ENCODE results near the gene GSTM2.

GSTM2 gene

DNA sequence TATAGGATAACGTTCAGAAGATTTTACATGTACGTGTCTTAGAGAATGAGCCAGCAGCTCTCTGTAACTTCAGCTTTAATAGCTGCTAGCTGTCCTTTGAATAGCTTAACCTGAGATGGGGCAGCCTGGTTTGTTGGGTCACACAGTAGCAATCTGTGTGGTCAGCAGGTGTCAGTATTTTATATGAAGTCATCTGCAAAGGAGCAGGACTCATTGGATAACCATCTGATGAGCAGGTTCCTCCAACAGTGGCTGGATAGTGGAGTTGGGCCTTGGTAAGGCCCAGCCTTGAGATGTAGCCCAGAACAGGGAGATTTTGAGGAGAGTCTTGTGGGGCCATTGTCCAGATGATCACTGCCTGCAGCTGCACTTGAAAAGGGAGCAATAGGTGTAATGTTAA, 50.6 kb downstream of the GSTM2 start:
- no peak for DNase-seq

DNA sequence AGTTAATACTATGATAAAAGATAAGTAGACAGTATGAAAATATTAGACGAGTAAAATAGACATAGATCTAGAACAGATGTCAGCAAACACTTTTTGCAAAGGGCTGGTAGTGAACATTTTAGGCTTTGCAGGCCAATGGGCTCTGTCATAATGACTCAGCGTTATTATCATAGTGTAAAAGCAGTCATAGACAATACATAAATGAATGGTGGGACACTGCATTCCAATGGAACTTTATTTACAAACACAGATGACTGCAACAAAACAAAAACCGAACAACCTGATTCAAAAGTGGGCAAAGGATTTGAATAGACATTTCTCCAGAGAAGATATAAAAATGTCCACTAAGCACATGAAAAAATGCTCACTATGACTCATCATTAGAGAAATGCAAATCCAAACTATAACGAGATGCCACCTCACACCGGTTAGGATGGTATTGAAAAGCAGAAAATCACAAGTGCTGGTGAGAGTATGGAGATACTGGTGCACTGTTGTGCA, 51.5 kb downstream of the GSTM2 start:
- no peak for DNase-seq

DNA sequence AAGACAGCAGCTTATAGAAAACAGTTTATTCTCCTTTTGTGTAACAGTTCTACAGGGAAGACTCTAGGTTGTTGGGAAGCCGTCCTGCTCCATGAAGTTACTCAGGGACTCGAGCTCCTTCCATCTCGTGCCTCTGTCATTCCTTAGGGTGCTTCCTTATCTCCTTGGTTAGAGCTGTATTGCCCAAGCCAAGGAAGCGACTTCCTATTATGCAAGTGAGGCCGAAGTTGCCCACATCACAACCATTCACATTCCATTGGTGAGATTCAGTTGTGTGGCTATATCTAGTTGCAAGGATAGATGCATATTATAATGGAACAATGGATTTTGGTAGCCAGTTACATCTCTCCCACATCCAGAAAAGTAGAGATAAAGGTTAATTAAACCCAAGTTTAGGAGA, 53.2 kb downstream of the GSTM2 start:
- DNase-seq: no peak

DNA sequence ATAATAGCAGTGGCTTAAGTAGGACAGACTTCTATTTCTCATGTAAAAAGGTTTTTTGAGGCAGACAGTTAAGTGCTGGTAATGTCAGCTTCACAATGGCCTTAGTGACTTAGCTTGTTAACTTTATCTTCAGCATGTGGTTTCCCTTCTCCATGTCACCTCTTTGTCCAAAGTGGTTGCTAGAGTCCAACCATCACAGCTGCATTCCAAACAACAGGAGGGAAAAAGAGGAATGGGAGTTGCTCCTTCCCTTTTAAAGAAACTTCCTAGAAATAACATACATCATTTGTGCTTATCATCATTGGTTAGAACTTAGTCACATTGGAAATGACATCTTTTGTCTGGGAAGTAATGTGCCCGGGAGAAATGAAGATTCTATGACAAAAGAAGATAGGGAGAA, 54.1 kb downstream of the GSTM2 start:
- no peak for DNase-seq

DNA sequence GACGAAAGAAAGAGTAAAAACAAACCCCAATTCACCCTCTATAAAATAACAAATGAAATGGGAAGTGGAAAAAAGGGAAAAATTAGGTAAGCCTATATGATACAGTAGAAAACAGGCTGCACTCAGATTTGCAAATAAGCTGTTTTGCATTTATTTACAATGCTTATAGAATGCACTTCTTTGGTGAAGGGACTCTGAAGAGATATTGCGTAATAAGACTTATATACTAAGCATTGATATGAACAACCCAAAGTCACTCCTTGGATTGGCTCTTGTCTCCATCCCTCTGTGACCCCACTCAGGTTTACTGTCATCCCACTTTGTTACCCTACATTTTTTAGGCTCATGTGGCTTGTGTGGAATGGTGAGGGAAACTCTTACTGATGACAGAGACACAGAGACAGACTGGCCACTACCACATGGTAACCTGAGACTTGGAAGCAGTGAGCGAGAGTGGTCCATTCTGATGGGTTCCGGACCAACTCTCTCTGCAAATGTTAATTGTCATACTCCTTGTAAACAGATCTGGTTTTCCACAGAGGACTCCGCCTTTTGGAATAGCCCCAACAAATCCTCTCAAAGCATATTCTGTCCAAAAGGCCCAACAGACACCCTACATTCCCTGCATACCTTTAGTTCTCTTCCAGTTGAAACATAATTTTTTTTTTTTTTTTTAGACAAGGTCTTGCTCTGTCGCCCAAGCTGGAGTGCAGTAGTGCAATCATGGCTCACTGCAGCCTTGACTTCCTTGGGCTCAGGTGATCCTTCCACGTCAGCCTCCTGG, 55.2 kb downstream of the GSTM2 start:
- no peak for DNase-seq

Data from NCI-H2227 treated with DMSO at 0.1 percent for 48 hours (cell line).